Measurements from ENCODE around the gene RPL15. TPM values are rescaled to one million over a fixed set of nuclear protein-coding genes. Genes with fewer than 3 reads are reported as not detected.

Gene RPL15
- total RNA-seq, 1 experiment from 2014 or later, result 864 TPM

DNA sequence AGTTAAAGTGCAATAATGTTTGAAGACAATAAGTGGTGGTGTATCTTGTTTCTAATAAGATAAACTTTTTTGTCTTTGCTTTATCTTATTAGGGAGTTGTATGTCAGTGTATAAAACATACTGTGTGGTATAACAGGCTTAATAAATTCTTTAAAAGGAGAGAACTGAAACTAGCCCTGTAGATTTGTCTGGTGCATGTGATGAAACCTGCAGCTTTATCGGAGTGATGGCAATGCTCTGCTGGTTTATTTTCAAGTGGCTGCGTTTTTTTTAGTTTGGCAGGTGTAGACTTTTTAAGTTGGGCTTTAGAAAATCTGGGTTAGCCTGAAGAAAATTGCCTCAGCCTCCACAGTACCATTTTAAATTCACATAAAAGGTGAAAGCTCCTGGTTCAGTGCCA is 2.7 kb downstream of the RPL15 start:
- DNase-seq (ENCODE audit: low read depth, low spot score) (no peak), ATAC-seq (no peak)
- ChIA-PET POLR2A (interaction anchor here (0.7 kb wide), 2 partner anchors 11 to 40 kb away, joined by 3 read pairs; no protein-coding TSS in a partner anchor), CTCF (no interaction called here)
- Histone ChIP-seq H3K27ac (ENCODE audit: low read length) (no peak overlapping the region), H3K4me3 (ENCODE audit: low read depth in 2 of 2, low read length in 2 of 2) (no peak overlapping the region; a peak in 1 of 4 replicates), H3K36me3 (ENCODE audit: control insufficient read depth, insufficient read depth, low read length) (peaks cover 24% of the 10 kb centered on the region), H3K9me3 (ENCODE audit: control insufficient read depth, insufficient read depth, low read depth, low read length) (no peaks in the 10 kb centered on the region), H3K27me3 (ENCODE audit: control insufficient read depth, insufficient read depth, low read length) (no peaks in the 10 kb centered on the region), H3K4me1 (ENCODE audit: control insufficient read depth, insufficient read depth, low read length) (peaks cover 16% of the 10 kb centered on the region)
- in situ Hi-C loops (cut with HindIII; ENCODE audit: low pct_unique_long_range_greater_than_20kb, low sequenced_read_pairs) (no loop called here), intact Hi-C loops (cut with micrococcal nuclease; ENCODE audit: unreplicated experiment) (no loop called here)
- BruUV-seq (replicated peaks), result no TSS peak
- TF ChIP-seq, protein P1, sequence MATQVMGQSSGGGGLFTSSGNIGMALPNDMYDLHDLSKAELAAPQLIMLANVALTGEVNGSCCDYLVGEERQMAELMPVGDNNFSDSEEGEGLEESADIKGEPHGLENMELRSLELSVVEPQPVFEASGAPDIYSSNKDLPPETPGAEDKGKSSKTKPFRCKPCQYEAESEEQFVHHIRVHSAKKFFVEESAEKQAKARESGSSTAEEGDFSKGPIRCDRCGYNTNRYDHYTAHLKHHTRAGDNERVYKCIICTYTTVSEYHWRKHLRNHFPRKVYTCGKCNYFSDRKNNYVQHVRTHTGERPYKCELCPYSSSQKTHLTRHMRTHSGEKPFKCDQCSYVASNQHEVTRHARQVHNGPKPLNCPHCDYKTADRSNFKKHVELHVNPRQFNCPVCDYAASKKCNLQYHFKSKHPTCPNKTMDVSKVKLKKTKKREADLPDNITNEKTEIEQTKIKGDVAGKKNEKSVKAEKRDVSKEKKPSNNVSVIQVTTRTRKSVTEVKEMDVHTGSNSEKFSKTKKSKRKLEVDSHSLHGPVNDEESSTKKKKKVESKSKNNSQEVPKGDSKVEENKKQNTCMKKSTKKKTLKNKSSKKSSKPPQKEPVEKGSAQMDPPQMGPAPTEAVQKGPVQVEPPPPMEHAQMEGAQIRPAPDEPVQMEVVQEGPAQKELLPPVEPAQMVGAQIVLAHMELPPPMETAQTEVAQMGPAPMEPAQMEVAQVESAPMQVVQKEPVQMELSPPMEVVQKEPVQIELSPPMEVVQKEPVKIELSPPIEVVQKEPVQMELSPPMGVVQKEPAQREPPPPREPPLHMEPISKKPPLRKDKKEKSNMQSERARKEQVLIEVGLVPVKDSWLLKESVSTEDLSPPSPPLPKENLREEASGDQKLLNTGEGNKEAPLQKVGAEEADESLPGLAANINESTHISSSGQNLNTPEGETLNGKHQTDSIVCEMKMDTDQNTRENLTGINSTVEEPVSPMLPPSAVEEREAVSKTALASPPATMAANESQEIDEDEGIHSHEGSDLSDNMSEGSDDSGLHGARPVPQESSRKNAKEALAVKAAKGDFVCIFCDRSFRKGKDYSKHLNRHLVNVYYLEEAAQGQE (IDR thresholded peaks at IDR 0.05; ENCODE audit: insufficient read depth in 1 of 2, low read depth in 2 of 2, low read length in 1 of 2), result no peak
- TF ChIP-seq POLR2AphosphoS5 (IDR thresholded peaks at IDR 0.05; ENCODE audit: low read depth, low read length) (no peak), CTCF (IDR thresholded peaks at IDR 0.05) (no peak), SIN3A (IDR thresholded peaks at IDR 0.05; ENCODE audit: borderline replicate concordance, insufficient read depth, low read depth, low read length) (no peak), TCF7L2 (IDR thresholded peaks at IDR 0.05; ENCODE audit: low read depth, low read length) (no peak)

DNA sequence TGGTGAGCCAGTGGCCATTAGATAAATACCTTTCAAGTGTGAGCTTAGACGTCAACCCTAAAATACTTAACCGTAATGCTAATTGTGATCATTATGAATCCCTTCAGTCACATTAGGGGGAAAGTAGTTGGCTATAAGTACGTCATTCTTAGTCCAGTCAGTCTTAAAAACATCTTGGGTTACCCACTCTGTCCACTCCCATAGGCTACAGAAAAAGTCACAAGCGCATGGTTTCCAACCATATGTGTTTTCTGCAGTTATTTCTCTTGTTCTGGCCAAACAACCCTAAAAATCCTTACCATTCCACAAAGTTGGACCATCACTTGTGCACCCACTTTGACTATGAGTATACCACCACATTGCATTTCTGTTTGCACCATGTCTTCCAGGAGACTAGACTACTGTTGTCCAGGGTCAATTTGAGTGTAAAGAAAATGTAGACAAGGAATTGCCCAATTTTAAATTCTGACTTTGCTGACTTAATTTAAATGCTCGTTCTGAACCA is 3.3 kb downstream of the RPL15 start:
- H3K9me3 ChIP-seq (ENCODE audit: control insufficient read depth, insufficient read depth, low read depth, low read length), result no peaks in the 10 kb centered on the region
- DNase-seq (ENCODE audit: low read depth, low spot score) (no peak), ATAC-seq (no peak)
- H3K4me1 ChIP-seq (ENCODE audit: control insufficient read depth, insufficient read depth, low read length), result peaks cover 11% of the 10 kb centered on the region
- no peak overlapping the region for H3K4me3 ChIP-seq (ENCODE audit: low read depth in 2 of 2, low read length in 2 of 2)
- H3K27me3 ChIP-seq (ENCODE audit: control insufficient read depth, insufficient read depth, low read length), result no peaks in the 10 kb centered on the region
- no TSS peak for BruUV-seq (replicated peaks)
- H3K36me3 ChIP-seq (ENCODE audit: control insufficient read depth, insufficient read depth, low read length), result peaks cover 24% of the 10 kb centered on the region
- TF ChIP-seq, protein P1 (IDR thresholded peaks at IDR 0.05; ENCODE audit: insufficient read depth in 1 of 2, low read depth in 2 of 2, low read length in 1 of 2), result no peak
- TF ChIP-seq POLR2AphosphoS5 (IDR thresholded peaks at IDR 0.05; ENCODE audit: low read depth, low read length), result peak; percentile 60; the same call in 1 of the 2 replicates
- ChIA-PET POLR2A (interaction anchor here (0.7 kb wide), 2 partner anchors 11 to 39 kb away, joined by 3 read pairs; no protein-coding TSS in a partner anchor), CTCF (no interaction called here)
- no peak overlapping the region for H3K27ac ChIP-seq (ENCODE audit: low read length)
- in situ Hi-C loops (cut with HindIII; ENCODE audit: low pct_unique_long_range_greater_than_20kb, low sequenced_read_pairs) (no loop called here), intact Hi-C loops (cut with micrococcal nuclease; ENCODE audit: unreplicated experiment) (no loop called here)

Data from Panc1 (cell line).